Effector CD8-positive, alpha-beta T cell (primary cell): ENCODE data around the gene ERO1A.

Experiments used
- DNase-seq: peaks from one replicate; lab custom pipeline; 2025; lab: John Stamatoyannopoulos, UW

Gene ERO1A

GRCh38 chr14:52694761-52695480 is 437 bp downstream of the ERO1A start:
- peak; percentile 18 for DNase-seq

GRCh38 chr14:52693532-52693931 is 1.8 kb downstream of the ERO1A start:
- DNase-seq: no peak

GRCh38 chr14:52693036-52693435 is 2.3 kb downstream of the ERO1A start:
- no peak for DNase-seq

GRCh38 chr14:52692248-52692962 is 3.0 kb downstream of the ERO1A start:
- no peak for DNase-seq

GRCh38 chr14:52690983-52691760 is 4.2 kb downstream of the ERO1A start:
- no peak for DNase-seq

GRCh38 chr14:52686176-52686575 is 9.2 kb downstream of the ERO1A start:
- DNase-seq: no peak

- DNase-seq: no peak
These were observed 11.3 kb downstream of the ERO1A start for GRCh38 chr14:52683985-52684520.

- DNase-seq: no peak
These were observed 16.8 kb downstream of the ERO1A start for GRCh38 chr14:52678591-52678990.

- DNase-seq: no peak
These were observed 31.5 kb downstream of the ERO1A start for GRCh38 chr14:52663850-52664249.

GRCh38 chr14:52661314-52661713 is 34.0 kb downstream of the ERO1A start:
- no peak for DNase-seq

- DNase-seq: no peak
These were observed 34.5 kb downstream of the ERO1A start for GRCh38 chr14:52660832-52661231.

- no peak for DNase-seq
These were observed 35.0 kb downstream of the ERO1A start for GRCh38 chr14:52660325-52660724.

- no peak for DNase-seq
These were observed 38.5 kb downstream of the ERO1A start for GRCh38 chr14:52656905-52657304.

GRCh38 chr14:52650774-52651173 is 44.6 kb downstream of the ERO1A start:
- DNase-seq: no peak

GRCh38 chr14:52649511-52649910 is 45.8 kb downstream of the ERO1A start:
- DNase-seq: no peak

- DNase-seq: no peak
These were observed 53.6 kb downstream of the ERO1A start for GRCh38 chr14:52641745-52642144.

- DNase-seq: no peak
These were observed 55.2 kb downstream of the ERO1A start for GRCh38 chr14:52640137-52640536.

GRCh38 chr14:52619687-52620086 is 75.7 kb downstream of the ERO1A start:
- DNase-seq: no peak

GRCh38 chr14:52618602-52619001 is 76.8 kb downstream of the ERO1A start:
- DNase-seq: no peak

GRCh38 chr14:52610187-52610586 is 85.2 kb downstream of the ERO1A start:
- no peak for DNase-seq

GRCh38 chr14:52609445-52610044 is 85.8 kb downstream of the ERO1A start:
- DNase-seq: no peak

GRCh38 chr14:52607061-52607460 is 88.3 kb downstream of the ERO1A start:
- no peak for DNase-seq
